Panc1 (cell line): ENCODE data around the gene TMEM101.

Experiments
- POLR2AphosphoS5 ChIP-seq: IDR thresholded peaks from 2 replicates; pipeline ENCODE4 v1.6.1; 2012; ENCODE audit warnings: mild to moderate bottlenecking, low read depth, low read length, moderate library complexity
- TCF7L2 ChIP-seq: IDR thresholded peaks from 2 replicates; pipeline ENCODE4 v1.6.1; 2011; ENCODE audit warnings: mild to moderate bottlenecking, low read depth, low read length, inconsistent platforms
- TF ChIP-seq, protein P1 (sequence below): fragments of 450-650 bp; IDR thresholded peaks from 2 replicates; pipeline ENCODE4 v1.5.1; 2017; ENCODE audit warnings: mild to moderate bottlenecking

DNA sequence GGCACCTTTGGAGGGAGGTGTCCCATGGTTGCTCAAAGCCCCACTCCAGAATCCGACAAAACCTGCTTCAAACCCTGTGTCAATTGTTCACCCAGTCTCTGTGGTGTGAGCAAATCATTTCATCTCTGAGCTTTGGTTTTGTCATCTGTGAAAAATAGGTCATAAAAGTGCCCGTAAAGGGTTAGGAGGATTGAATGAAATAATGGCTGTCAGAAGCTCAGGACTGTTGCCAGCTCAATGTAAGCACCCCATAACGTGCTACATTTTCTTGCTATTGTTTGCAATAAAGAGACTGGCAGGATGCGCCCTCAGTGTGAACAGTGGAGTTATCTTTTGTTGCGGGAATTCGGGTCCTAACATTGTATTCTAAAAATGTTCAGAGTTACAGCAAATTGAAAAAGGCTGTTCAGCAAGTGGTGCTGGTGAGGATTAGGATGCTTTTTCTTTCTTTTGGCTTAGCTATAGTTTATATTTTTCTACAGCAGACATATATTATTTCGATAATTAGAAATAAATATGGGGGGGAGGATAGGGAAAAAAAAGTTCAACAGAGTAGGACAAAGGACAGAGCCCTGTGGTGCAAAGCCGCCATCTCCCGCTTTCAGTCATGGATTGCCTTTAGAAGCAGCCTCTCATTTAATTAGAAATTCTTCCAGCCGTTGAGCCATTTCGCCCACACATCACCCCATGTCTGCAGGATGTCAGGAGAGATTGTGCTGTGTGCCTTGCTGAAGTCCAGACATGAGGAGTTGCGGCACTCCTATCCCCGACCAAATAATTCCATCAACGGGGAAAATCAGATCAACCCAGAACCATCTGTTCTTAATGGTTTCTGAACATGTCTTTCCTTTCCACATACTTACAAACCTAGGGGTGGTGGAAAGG, 40.1 kb downstream of the TMEM101 start:
- TF ChIP-seq, protein P1, sequence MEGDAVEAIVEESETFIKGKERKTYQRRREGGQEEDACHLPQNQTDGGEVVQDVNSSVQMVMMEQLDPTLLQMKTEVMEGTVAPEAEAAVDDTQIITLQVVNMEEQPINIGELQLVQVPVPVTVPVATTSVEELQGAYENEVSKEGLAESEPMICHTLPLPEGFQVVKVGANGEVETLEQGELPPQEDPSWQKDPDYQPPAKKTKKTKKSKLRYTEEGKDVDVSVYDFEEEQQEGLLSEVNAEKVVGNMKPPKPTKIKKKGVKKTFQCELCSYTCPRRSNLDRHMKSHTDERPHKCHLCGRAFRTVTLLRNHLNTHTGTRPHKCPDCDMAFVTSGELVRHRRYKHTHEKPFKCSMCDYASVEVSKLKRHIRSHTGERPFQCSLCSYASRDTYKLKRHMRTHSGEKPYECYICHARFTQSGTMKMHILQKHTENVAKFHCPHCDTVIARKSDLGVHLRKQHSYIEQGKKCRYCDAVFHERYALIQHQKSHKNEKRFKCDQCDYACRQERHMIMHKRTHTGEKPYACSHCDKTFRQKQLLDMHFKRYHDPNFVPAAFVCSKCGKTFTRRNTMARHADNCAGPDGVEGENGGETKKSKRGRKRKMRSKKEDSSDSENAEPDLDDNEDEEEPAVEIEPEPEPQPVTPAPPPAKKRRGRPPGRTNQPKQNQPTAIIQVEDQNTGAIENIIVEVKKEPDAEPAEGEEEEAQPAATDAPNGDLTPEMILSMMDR, result no peak
- TF ChIP-seq TCF7L2, result no peak
- TF ChIP-seq POLR2AphosphoS5, result no peak
